Measurements from ENCODE around the gene JAK1. TPM values are rescaled to one million over a fixed set of nuclear protein-coding genes. Genes with fewer than 3 reads are reported as not detected.

Gene JAK1
- total RNA-seq, 1 experiment from 2014 or later: 27.8 TPM

DNA sequence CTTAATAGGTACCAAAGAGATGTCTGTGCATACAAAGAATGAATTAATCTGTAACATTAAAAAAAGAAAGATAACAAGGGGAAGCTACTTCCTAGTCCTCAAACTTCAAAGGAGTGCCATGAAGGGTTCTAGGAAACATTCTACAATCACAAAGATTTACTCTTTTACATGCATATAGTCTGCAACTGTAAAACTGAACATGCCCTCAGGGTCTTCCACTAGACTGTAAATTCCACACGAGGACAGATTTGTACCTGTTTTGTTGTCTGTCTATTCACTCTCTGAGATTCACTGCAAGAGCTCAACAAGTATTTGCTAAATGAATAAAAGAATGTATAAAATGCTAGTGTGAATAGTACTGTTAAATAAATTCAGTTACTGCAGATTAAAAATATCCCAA, 4.4 kb downstream of the JAK1 start (continued):
- TF ChIP-seq, protein P1, sequence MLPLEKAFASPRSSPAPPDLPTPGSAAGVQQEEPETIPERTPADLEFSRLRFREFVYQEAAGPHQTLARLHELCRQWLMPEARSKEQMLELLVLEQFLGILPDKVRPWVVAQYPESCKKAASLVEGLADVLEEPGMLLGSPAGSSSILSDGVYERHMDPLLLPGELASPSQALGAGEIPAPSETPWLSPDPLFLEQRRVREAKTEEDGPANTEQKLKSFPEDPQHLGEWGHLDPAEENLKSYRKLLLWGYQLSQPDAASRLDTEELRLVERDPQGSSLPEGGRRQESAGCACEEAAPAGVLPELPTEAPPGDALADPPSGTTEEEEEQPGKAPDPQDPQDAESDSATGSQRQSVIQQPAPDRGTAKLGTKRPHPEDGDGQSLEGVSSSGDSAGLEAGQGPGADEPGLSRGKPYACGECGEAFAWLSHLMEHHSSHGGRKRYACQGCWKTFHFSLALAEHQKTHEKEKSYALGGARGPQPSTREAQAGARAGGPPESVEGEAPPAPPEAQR (CRISPR knock-in tag; IDR thresholded peaks at IDR 0.05): no peak
- TF ChIP-seq, protein P2, sequence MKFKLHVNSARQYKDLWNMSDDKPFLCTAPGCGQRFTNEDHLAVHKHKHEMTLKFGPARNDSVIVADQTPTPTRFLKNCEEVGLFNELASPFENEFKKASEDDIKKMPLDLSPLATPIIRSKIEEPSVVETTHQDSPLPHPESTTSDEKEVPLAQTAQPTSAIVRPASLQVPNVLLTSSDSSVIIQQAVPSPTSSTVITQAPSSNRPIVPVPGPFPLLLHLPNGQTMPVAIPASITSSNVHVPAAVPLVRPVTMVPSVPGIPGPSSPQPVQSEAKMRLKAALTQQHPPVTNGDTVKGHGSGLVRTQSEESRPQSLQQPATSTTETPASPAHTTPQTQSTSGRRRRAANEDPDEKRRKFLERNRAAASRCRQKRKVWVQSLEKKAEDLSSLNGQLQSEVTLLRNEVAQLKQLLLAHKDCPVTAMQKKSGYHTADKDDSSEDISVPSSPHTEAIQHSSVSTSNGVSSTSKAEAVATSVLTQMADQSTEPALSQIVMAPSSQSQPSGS (CRISPR knock-in tag; IDR thresholded peaks at IDR 0.05; ENCODE audit: borderline replicate concordance, low read depth): no peak
- no peak for TF ChIP-seq ZNF317 (CRISPR knock-in tag; IDR thresholded peaks at IDR 0.05; ENCODE audit: borderline replicate concordance, low read depth)
- no peak for TF ChIP-seq ESRRA (CRISPR knock-in tag; IDR thresholded peaks at IDR 0.05; ENCODE audit: borderline replicate concordance)
- no peak for TF ChIP-seq IRF2 (CRISPR knock-in tag; IDR thresholded peaks at IDR 0.05; ENCODE audit: borderline replicate concordance, low read depth)
- no peak for TF ChIP-seq TCF7 (CRISPR knock-in tag; IDR thresholded peaks at IDR 0.05; ENCODE audit: low read depth)
- no peak for TF ChIP-seq KAT7 (CRISPR knock-in tag; IDR thresholded peaks at IDR 0.05; ENCODE audit: borderline replicate concordance)
- TF ChIP-seq, protein P3, sequence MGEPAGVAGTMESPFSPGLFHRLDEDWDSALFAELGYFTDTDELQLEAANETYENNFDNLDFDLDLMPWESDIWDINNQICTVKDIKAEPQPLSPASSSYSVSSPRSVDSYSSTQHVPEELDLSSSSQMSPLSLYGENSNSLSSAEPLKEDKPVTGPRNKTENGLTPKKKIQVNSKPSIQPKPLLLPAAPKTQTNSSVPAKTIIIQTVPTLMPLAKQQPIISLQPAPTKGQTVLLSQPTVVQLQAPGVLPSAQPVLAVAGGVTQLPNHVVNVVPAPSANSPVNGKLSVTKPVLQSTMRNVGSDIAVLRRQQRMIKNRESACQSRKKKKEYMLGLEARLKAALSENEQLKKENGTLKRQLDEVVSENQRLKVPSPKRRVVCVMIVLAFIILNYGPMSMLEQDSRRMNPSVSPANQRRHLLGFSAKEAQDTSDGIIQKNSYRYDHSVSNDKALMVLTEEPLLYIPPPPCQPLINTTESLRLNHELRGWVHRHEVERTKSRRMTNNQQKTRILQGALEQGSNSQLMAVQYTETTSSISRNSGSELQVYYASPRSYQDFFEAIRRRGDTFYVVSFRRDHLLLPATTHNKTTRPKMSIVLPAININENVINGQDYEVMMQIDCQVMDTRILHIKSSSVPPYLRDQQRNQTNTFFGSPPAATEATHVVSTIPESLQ (CRISPR knock-in tag; IDR thresholded peaks at IDR 0.05): no peak
- TF ChIP-seq NR3C1 (CRISPR knock-in tag; conservative IDR thresholded peaks at IDR 0.05; ENCODE audit: low read depth): no peak

DNA sequence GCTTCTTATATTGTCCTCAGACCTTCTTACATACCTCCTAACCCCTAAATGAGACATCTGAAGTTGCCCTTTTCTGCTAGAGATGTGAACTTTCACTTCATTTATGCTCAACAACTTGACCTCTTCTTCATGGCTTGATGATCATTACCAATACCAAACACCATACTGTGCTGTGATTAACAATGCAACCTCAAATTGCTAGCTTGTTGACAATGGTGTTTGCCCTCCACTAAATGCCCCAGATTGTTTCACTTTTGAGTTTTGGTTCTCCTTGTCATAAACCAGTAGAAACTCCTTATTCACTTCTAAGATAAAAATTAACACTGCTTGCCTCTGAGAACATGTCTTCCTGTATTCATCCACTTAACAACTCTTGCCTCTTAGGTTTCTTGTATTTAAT, 5.6 kb downstream of the JAK1 start:
- Mint-ChIP-seq H3K27ac (no peak overlapping the region), H3K4me1 (peaks cover 33% of the 10 kb centered on the region), H3K27me3 (ENCODE audit: low read depth) (peaks cover 21% of the 10 kb centered on the region), H3K36me3 (no peaks in the 10 kb centered on the region), H3K9me3 (no peaks in the 10 kb centered on the region), H3K4me3 (no peak overlapping the region)
- ChIA-PET POLR2A (no interaction called here), CTCF (interaction anchor here (1.1 kb wide), 1 partner anchor 499 kb away, joined by 3 read pairs; no protein-coding TSS in a partner anchor)
- DNase-seq (ENCODE audit: low spot score) (no peak), ATAC-seq (no peak)
- TF ChIP-seq ZNF121 (CRISPR knock-in tag; IDR thresholded peaks at IDR 0.05) (no peak), PRRX2 (CRISPR knock-in tag; IDR thresholded peaks at IDR 0.05) (no peak), ZNF317 (CRISPR knock-in tag; IDR thresholded peaks at IDR 0.05; ENCODE audit: borderline replicate concordance, low read depth) (no peak), SMAD3 (CRISPR knock-in tag; IDR thresholded peaks at IDR 0.05; ENCODE audit: borderline replicate concordance) (no peak), ZNF232 (CRISPR knock-in tag; IDR thresholded peaks at IDR 0.05) (no peak), HMGA2 (CRISPR knock-in tag; IDR thresholded peaks at IDR 0.05) (no peak), TEAD1 (CRISPR knock-in tag; IDR thresholded peaks at IDR 0.05) (no peak), RORB (CRISPR knock-in tag; IDR thresholded peaks at IDR 0.05) (no peak), ELF4 (CRISPR knock-in tag; IDR thresholded peaks at IDR 0.05; ENCODE audit: low read depth) (no peak), GABPB1 (CRISPR knock-in tag; IDR thresholded peaks at IDR 0.05) (no peak), CBFB (CRISPR knock-in tag; IDR thresholded peaks at IDR 0.05; ENCODE audit: low read depth) (no peak), GTF2I (CRISPR knock-in tag; conservative IDR thresholded peaks at IDR 0.05) (no peak)
- TF ChIP-seq, protein P4, sequence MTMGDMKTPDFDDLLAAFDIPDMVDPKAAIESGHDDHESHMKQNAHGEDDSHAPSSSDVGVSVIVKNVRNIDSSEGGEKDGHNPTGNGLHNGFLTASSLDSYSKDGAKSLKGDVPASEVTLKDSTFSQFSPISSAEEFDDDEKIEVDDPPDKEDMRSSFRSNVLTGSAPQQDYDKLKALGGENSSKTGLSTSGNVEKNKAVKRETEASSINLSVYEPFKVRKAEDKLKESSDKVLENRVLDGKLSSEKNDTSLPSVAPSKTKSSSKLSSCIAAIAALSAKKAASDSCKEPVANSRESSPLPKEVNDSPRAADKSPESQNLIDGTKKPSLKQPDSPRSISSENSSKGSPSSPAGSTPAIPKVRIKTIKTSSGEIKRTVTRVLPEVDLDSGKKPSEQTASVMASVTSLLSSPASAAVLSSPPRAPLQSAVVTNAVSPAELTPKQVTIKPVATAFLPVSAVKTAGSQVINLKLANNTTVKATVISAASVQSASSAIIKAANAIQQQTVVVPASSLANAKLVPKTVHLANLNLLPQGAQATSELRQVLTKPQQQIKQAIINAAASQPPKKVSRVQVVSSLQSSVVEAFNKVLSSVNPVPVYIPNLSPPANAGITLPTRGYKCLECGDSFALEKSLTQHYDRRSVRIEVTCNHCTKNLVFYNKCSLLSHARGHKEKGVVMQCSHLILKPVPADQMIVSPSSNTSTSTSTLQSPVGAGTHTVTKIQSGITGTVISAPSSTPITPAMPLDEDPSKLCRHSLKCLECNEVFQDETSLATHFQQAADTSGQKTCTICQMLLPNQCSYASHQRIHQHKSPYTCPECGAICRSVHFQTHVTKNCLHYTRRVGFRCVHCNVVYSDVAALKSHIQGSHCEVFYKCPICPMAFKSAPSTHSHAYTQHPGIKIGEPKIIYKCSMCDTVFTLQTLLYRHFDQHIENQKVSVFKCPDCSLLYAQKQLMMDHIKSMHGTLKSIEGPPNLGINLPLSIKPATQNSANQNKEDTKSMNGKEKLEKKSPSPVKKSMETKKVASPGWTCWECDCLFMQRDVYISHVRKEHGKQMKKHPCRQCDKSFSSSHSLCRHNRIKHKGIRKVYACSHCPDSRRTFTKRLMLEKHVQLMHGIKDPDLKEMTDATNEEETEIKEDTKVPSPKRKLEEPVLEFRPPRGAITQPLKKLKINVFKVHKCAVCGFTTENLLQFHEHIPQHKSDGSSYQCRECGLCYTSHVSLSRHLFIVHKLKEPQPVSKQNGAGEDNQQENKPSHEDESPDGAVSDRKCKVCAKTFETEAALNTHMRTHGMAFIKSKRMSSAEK (CRISPR knock-in tag; IDR thresholded peaks at IDR 0.05; ENCODE audit: borderline replicate concordance): no peak
- TF ChIP-seq, protein P5, sequence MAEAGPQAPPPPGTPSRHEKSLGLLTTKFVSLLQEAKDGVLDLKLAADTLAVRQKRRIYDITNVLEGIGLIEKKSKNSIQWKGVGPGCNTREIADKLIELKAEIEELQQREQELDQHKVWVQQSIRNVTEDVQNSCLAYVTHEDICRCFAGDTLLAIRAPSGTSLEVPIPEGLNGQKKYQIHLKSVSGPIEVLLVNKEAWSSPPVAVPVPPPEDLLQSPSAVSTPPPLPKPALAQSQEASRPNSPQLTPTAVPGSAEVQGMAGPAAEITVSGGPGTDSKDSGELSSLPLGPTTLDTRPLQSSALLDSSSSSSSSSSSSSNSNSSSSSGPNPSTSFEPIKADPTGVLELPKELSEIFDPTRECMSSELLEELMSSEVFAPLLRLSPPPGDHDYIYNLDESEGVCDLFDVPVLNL (CRISPR knock-in tag; IDR thresholded peaks at IDR 0.05; ENCODE audit: borderline replicate concordance, low read depth): no peak
- TF ChIP-seq, protein P6, sequence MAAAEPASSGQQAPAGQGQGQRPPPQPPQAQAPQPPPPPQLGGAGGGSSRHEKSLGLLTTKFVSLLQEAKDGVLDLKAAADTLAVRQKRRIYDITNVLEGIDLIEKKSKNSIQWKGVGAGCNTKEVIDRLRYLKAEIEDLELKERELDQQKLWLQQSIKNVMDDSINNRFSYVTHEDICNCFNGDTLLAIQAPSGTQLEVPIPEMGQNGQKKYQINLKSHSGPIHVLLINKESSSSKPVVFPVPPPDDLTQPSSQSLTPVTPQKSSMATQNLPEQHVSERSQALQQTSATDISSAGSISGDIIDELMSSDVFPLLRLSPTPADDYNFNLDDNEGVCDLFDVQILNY (CRISPR knock-in tag; IDR thresholded peaks at IDR 0.05): no peak
- TF ChIP-seq, protein P7, sequence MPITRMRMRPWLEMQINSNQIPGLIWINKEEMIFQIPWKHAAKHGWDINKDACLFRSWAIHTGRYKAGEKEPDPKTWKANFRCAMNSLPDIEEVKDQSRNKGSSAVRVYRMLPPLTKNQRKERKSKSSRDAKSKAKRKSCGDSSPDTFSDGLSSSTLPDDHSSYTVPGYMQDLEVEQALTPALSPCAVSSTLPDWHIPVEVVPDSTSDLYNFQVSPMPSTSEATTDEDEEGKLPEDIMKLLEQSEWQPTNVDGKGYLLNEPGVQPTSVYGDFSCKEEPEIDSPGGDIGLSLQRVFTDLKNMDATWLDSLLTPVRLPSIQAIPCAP (CRISPR knock-in tag; IDR thresholded peaks at IDR 0.05): no peak

All from WTC11 (cell line).